ENCODE data around the gene SLAMF9. TPM values are rescaled to one million over a fixed set of nuclear protein-coding genes. Genes with fewer than 3 reads are reported as not detected.

Gene SLAMF9
- total RNA-seq, 1 experiment from 2014 or later, result not detected

GRCh38 chr1:159934136-159935039 is 19.6 kb downstream of the SLAMF9 start:
- BruUV-seq (replicated peaks), result no TSS peak
- DNase-seq (ENCODE audit: low read depth, low spot score) (no peak), ATAC-seq (no peak)
- H3K4me3 ChIP-seq (ENCODE audit: low read depth in 2 of 2, low read length in 2 of 2), result no peak overlapping the region
- no peaks in the 10 kb centered on the region for H3K9me3 ChIP-seq (ENCODE audit: control insufficient read depth, insufficient read depth, low read depth, low read length)
- CTCF ChIA-PET, result interaction anchor here (0.9 to 1.7 kb wide), 2 partner anchors 71 to 72 kb away, joined by 4 to 5 read pairs; no protein-coding TSS in a partner anchor
- POLR2A ChIA-PET, result no interaction called here
- no peaks in the 10 kb centered on the region for H3K36me3 ChIP-seq (ENCODE audit: control insufficient read depth, insufficient read depth, low read length)
- no peaks in the 10 kb centered on the region for H3K27me3 ChIP-seq (ENCODE audit: control insufficient read depth, insufficient read depth, low read length)
- in situ Hi-C loops (cut with HindIII; ENCODE audit: low pct_unique_long_range_greater_than_20kb, low sequenced_read_pairs), result no loop called here
- H3K27ac ChIP-seq (ENCODE audit: low read length), result no peak overlapping the region
- TF ChIP-seq POLR2AphosphoS5 (IDR thresholded peaks at IDR 0.05; ENCODE audit: low read depth, low read length) (no peak), SIN3A (IDR thresholded peaks at IDR 0.05; ENCODE audit: borderline replicate concordance, insufficient read depth, low read depth, low read length) (no peak), TCF7L2 (IDR thresholded peaks at IDR 0.05; ENCODE audit: low read depth, low read length) (no peak)
- TF ChIP-seq, protein P1, sequence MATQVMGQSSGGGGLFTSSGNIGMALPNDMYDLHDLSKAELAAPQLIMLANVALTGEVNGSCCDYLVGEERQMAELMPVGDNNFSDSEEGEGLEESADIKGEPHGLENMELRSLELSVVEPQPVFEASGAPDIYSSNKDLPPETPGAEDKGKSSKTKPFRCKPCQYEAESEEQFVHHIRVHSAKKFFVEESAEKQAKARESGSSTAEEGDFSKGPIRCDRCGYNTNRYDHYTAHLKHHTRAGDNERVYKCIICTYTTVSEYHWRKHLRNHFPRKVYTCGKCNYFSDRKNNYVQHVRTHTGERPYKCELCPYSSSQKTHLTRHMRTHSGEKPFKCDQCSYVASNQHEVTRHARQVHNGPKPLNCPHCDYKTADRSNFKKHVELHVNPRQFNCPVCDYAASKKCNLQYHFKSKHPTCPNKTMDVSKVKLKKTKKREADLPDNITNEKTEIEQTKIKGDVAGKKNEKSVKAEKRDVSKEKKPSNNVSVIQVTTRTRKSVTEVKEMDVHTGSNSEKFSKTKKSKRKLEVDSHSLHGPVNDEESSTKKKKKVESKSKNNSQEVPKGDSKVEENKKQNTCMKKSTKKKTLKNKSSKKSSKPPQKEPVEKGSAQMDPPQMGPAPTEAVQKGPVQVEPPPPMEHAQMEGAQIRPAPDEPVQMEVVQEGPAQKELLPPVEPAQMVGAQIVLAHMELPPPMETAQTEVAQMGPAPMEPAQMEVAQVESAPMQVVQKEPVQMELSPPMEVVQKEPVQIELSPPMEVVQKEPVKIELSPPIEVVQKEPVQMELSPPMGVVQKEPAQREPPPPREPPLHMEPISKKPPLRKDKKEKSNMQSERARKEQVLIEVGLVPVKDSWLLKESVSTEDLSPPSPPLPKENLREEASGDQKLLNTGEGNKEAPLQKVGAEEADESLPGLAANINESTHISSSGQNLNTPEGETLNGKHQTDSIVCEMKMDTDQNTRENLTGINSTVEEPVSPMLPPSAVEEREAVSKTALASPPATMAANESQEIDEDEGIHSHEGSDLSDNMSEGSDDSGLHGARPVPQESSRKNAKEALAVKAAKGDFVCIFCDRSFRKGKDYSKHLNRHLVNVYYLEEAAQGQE (IDR thresholded peaks at IDR 0.05; ENCODE audit: insufficient read depth in 1 of 2, low read depth in 2 of 2, low read length in 1 of 2), result no peak
- TF ChIP-seq, protein P2, sequence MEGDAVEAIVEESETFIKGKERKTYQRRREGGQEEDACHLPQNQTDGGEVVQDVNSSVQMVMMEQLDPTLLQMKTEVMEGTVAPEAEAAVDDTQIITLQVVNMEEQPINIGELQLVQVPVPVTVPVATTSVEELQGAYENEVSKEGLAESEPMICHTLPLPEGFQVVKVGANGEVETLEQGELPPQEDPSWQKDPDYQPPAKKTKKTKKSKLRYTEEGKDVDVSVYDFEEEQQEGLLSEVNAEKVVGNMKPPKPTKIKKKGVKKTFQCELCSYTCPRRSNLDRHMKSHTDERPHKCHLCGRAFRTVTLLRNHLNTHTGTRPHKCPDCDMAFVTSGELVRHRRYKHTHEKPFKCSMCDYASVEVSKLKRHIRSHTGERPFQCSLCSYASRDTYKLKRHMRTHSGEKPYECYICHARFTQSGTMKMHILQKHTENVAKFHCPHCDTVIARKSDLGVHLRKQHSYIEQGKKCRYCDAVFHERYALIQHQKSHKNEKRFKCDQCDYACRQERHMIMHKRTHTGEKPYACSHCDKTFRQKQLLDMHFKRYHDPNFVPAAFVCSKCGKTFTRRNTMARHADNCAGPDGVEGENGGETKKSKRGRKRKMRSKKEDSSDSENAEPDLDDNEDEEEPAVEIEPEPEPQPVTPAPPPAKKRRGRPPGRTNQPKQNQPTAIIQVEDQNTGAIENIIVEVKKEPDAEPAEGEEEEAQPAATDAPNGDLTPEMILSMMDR (IDR thresholded peaks at IDR 0.05), result no peak
- intact Hi-C loops (cut with micrococcal nuclease; ENCODE audit: unreplicated experiment), result no loop called here
- H3K4me1 ChIP-seq (ENCODE audit: control insufficient read depth, insufficient read depth, low read length), result peaks cover 17% of the 10 kb centered on the region

- in situ Hi-C loops (cut with HindIII; ENCODE audit: low pct_unique_long_range_greater_than_20kb, low sequenced_read_pairs) (no loop called here), intact Hi-C loops (cut with micrococcal nuclease; ENCODE audit: unreplicated experiment) (no loop called here)
- Histone ChIP-seq H3K27ac (ENCODE audit: low read length) (no peak overlapping the region), H3K36me3 (ENCODE audit: control insufficient read depth, insufficient read depth, low read length) (no peaks in the 10 kb centered on the region), H3K9me3 (ENCODE audit: control insufficient read depth, insufficient read depth, low read depth, low read length) (no peaks in the 10 kb centered on the region), H3K4me3 (ENCODE audit: low read depth in 2 of 2, low read length in 2 of 2) (no peak overlapping the region), H3K27me3 (ENCODE audit: control insufficient read depth, insufficient read depth, low read length) (no peaks in the 10 kb centered on the region), H3K4me1 (ENCODE audit: control insufficient read depth, insufficient read depth, low read length) (peaks cover 17% of the 10 kb centered on the region)
- BruUV-seq (replicated peaks), result no TSS peak
- ATAC-seq, result no peak
- CTCF ChIA-PET, result interaction anchor here (0.9 kb wide), 1 partner anchor 74 kb away, joined by 6 read pairs; no protein-coding TSS in a partner anchor
- TF ChIP-seq, protein P1 (IDR thresholded peaks at IDR 0.05; ENCODE audit: insufficient read depth in 1 of 2, low read depth in 2 of 2, low read length in 1 of 2), result no peak
- no peak for TF ChIP-seq TCF7L2 (IDR thresholded peaks at IDR 0.05; ENCODE audit: low read depth, low read length)
- TF ChIP-seq SIN3A (IDR thresholded peaks at IDR 0.05; ENCODE audit: borderline replicate concordance, insufficient read depth, low read depth, low read length), result no peak
- TF ChIP-seq POLR2AphosphoS5 (IDR thresholded peaks at IDR 0.05; ENCODE audit: low read depth, low read length), result no peak
- TF ChIP-seq, protein P2 (IDR thresholded peaks at IDR 0.05), result no peak
- POLR2A ChIA-PET, result no interaction called here
- no peak for DNase-seq (ENCODE audit: low read depth, low spot score)
Measured at GRCh38 chr1:159933347-159933746, 20.7 kb downstream of the SLAMF9 start.
